ENCODE data around the gene EPG5.

DNA sequence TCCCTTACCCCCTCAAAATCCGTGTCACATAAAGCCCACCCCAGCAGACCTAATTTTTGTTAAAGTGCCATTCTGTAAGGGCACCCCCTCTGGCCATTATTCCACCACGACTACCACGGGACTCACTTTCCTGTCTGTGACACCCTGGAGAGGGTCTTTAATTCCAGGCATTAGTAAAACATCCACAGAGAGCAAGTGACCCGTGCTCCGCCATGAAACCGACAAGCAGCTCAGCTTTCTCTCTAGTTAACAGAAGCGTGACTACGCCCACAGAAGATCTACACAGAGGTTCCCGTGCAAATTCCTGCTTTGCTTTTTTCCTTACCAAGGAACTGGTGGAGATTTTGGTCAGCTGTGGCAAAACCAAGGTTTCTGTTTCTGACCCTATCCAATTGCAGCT, 137.3 kb downstream of the EPG5 start:
- TF ChIP-seq, protein P1, sequence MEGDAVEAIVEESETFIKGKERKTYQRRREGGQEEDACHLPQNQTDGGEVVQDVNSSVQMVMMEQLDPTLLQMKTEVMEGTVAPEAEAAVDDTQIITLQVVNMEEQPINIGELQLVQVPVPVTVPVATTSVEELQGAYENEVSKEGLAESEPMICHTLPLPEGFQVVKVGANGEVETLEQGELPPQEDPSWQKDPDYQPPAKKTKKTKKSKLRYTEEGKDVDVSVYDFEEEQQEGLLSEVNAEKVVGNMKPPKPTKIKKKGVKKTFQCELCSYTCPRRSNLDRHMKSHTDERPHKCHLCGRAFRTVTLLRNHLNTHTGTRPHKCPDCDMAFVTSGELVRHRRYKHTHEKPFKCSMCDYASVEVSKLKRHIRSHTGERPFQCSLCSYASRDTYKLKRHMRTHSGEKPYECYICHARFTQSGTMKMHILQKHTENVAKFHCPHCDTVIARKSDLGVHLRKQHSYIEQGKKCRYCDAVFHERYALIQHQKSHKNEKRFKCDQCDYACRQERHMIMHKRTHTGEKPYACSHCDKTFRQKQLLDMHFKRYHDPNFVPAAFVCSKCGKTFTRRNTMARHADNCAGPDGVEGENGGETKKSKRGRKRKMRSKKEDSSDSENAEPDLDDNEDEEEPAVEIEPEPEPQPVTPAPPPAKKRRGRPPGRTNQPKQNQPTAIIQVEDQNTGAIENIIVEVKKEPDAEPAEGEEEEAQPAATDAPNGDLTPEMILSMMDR (IDR thresholded peaks at IDR 0.05; ENCODE audit: low read depth, low read length, missing input control), result no peak
- no peak for TF ChIP-seq TAF1 (conservative IDR thresholded peaks at IDR 0.05)
- TF ChIP-seq, protein P2, sequence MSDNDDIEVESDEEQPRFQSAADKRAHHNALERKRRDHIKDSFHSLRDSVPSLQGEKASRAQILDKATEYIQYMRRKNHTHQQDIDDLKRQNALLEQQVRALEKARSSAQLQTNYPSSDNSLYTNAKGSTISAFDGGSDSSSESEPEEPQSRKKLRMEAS (IDR thresholded peaks at IDR 0.05), result no peak
- TF ChIP-seq JUND (IDR thresholded peaks at IDR 0.05), result no peak
- no peak for TF ChIP-seq SP1 (IDR thresholded peaks at IDR 0.05)
- no peak for TF ChIP-seq RXRA (IDR thresholded peaks at IDR 0.05)
- TF ChIP-seq GABPA (IDR thresholded peaks at IDR 0.05 in 1 of 2, conservative IDR thresholded peaks at IDR 0.05 in 1 of 2), result no peak
- no peak for TF ChIP-seq RAD21 (IDR thresholded peaks at IDR 0.05)
- TF ChIP-seq, protein P3, sequence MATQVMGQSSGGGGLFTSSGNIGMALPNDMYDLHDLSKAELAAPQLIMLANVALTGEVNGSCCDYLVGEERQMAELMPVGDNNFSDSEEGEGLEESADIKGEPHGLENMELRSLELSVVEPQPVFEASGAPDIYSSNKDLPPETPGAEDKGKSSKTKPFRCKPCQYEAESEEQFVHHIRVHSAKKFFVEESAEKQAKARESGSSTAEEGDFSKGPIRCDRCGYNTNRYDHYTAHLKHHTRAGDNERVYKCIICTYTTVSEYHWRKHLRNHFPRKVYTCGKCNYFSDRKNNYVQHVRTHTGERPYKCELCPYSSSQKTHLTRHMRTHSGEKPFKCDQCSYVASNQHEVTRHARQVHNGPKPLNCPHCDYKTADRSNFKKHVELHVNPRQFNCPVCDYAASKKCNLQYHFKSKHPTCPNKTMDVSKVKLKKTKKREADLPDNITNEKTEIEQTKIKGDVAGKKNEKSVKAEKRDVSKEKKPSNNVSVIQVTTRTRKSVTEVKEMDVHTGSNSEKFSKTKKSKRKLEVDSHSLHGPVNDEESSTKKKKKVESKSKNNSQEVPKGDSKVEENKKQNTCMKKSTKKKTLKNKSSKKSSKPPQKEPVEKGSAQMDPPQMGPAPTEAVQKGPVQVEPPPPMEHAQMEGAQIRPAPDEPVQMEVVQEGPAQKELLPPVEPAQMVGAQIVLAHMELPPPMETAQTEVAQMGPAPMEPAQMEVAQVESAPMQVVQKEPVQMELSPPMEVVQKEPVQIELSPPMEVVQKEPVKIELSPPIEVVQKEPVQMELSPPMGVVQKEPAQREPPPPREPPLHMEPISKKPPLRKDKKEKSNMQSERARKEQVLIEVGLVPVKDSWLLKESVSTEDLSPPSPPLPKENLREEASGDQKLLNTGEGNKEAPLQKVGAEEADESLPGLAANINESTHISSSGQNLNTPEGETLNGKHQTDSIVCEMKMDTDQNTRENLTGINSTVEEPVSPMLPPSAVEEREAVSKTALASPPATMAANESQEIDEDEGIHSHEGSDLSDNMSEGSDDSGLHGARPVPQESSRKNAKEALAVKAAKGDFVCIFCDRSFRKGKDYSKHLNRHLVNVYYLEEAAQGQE (IDR thresholded peaks at IDR 0.05), result no peak
- TF ChIP-seq YY1 (IDR thresholded peaks at IDR 0.05), result no peak
- TF ChIP-seq HNF4A (conservative IDR thresholded peaks at IDR 0.05), result no peak
